Stimulated activated CD8-positive, alpha-beta memory T cell treated with anti-CD3 and anti-CD28 coated beads, Interleukin-7, amount 100 ng/mL, for 4 hours (primary cell): ENCODE data around the gene DIP2C.
"Not testable (repeated sequence)": the region's sequence is repeated elsewhere in the genome, so short reads cannot be mapped to it uniquely, and the experiment has no call there.

Experiments used
- DNase-seq, 2 donors: peaks; one replicate each; pipeline ENCODE4 v3.0.0-alpha.2; 2020; ENCODE audit warnings: low read depth in 2 of 2

The DIP2C gene

GRCh38 chr10:451856-452255 is 237.6 kb downstream of the DIP2C start:
- DNase-seq = no peak

- peak; percentile 34 to 46 for DNase-seq
These were observed 238.4 kb downstream of the DIP2C start for GRCh38 chr10:451021-451471.

GRCh38 chr10:450463-450862 is 239.0 kb downstream of the DIP2C start:
- DNase-seq = no peak

GRCh38 chr10:449331-449730 is 240.1 kb downstream of the DIP2C start:
- not testable (repeated sequence) for DNase-seq

GRCh38 chr10:443459-443858 is 246.0 kb downstream of the DIP2C start:
- DNase-seq = no peak

- DNase-seq = no peak
These were observed 247.3 kb downstream of the DIP2C start for GRCh38 chr10:442209-442608.

GRCh38 chr10:441659-442058 is 247.8 kb downstream of the DIP2C start:
- DNase-seq = no peak

GRCh38 chr10:440127-440526 is 249.3 kb downstream of the DIP2C start:
- no peak for DNase-seq

- no peak for DNase-seq
These were observed 251.6 kb downstream of the DIP2C start for GRCh38 chr10:437698-438490.

GRCh38 chr10:436911-437665 is 252.4 kb downstream of the DIP2C start:
- no peak for DNase-seq

GRCh38 chr10:436013-436697 is 253.3 kb downstream of the DIP2C start:
- DNase-seq = no peak

- DNase-seq = no peak
These were observed 254.1 kb downstream of the DIP2C start for GRCh38 chr10:435397-435796.

GRCh38 chr10:429696-430095 is 259.8 kb downstream of the DIP2C start:
- no peak for DNase-seq

GRCh38 chr10:427761-428519 is 261.5 kb downstream of the DIP2C start:
- DNase-seq = no peak

- not testable (repeated sequence) for DNase-seq
These were observed 264.1 kb downstream of the DIP2C start for GRCh38 chr10:425365-425764.

- DNase-seq = not testable (repeated sequence)
These were observed 264.7 kb downstream of the DIP2C start for GRCh38 chr10:424724-425123.

- no peak for DNase-seq
These were observed 266.3 kb downstream of the DIP2C start for GRCh38 chr10:423178-423577.

GRCh38 chr10:422675-423074 is 266.8 kb downstream of the DIP2C start:
- no peak for DNase-seq

GRCh38 chr10:422241-422640 is 267.2 kb downstream of the DIP2C start:
- DNase-seq = no peak

- no peak for DNase-seq
These were observed 268.3 kb downstream of the DIP2C start for GRCh38 chr10:421170-421569.
